H1 (cell line): ENCODE data around the gene DSE. TPM values are rescaled to one million over a fixed set of nuclear protein-coding genes. Genes with fewer than 3 reads are reported as not detected.

Experiments
- CTBP2 ChIP-seq: IDR thresholded peaks from 2 replicates; pipeline ENCODE4 v1.7.0; 2011; ENCODE audit warnings: borderline replicate concordance, mild to moderate bottlenecking, moderate library complexity, mixed read lengths, low read length; ENCODE audit not compliant: insufficient read depth, insufficient read length
- E2F6 ChIP-seq: IDR thresholded peaks from 2 replicates; pipeline ENCODE4 v1.6.1; 2012; ENCODE audit warnings: inconsistent platforms
- KDM5A ChIP-seq: fragments of 200-600 bp; IDR thresholded peaks from 2 replicates; pipeline ENCODE4 v1.7.1; 2012; ENCODE audit warnings: mild to moderate bottlenecking, low read length, inconsistent platforms, mixed read lengths
- SP4 ChIP-seq: IDR thresholded peaks from 2 replicates; pipeline ENCODE4 v1.6.1; 2012; ENCODE audit warnings: low read length, inconsistent platforms
- YY1 ChIP-seq: IDR thresholded peaks from 2 replicates; pipeline ENCODE4 v1.6.1; 2011; ENCODE audit warnings: low read depth, mild to moderate bottlenecking, low read length
- polyA plus RNA-seq, 7 experiments: library from polyadenylated mRNA; depleted of rRNA in 3 of 7; stranded (reverse) in 5 of 7; unstranded in 2 of 7; fragments of >200 nt in 5 of 7; fragments of 200-250 nt in 2 of 7; gene quantifications; 1 replicate in 5 of 7; 2 replicates in 1 of 7; 4 replicates in 1 of 7; pipeline versions ENCODE4 v1.2.1 to v1.2.3, GENCODE V29; 2011 to 2013; ENCODE audit warnings: missing spikeins in 2 of 7, mixed read lengths in 2 of 7
- total RNA-seq: library from RNA; stranded (reverse); fragmentation: NEBNext Ultra II Directional; extraction: Animal tissue kit (Norgen Biotek cat#: 25700); gene quantifications from 2 replicates; pipeline ENCODE4 v1.2.1, GENCODE V29; 2021

Gene DSE
- total and polyA plus RNA-seq, 2 of the 8 experiments (the other 6 are each of a cell fraction or from before 2014, with no cell fraction given), result 32.5 to 94.4 TPM

DNA sequence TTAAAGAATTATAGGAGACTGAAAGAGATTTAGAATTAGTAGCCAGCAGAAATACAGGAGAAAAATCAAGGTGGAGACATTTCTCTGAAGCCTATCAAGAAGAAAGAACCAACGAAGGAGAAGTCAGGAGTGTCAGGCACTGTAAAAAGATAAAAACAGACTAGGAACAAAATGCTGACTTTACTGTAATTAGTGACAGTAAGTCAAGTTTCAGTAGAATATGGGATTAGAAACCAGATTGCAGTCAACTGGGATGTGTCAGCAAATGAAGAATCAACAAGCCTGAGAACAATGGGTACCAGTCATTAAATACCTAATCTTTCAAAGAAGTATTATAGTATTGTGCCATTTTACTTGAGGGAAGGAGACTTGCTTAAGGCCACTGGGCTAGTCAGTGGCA, 112.0 kb downstream of the DSE start (continued):
- TF ChIP-seq E2F6 (no peak), CTBP2 (no peak), YY1 (no peak), SP4 (no peak), KDM5A (no peak)
